HG03159 (cell line): Measurements from ENCODE around the gene ANTXR1.
"Not testable (repeated sequence)": the region's sequence is repeated elsewhere in the genome, so short reads cannot be mapped to it uniquely, and the experiment has no call there.

Source experiments
- ATAC-seq: cut with Tn5 transposase; IDR thresholded peaks from one replicate; pipeline ENCODE4 v1.9.1; 2021; ENCODE audit warnings: mild to moderate bottlenecking, moderate library complexity; ENCODE audit not compliant: unreplicated experiment

ANTXR1 gene

GRCh38 chr2:69223759-69224511, 211.0 kb downstream of the ANTXR1 start:
- no peak for ATAC-seq

DNA sequence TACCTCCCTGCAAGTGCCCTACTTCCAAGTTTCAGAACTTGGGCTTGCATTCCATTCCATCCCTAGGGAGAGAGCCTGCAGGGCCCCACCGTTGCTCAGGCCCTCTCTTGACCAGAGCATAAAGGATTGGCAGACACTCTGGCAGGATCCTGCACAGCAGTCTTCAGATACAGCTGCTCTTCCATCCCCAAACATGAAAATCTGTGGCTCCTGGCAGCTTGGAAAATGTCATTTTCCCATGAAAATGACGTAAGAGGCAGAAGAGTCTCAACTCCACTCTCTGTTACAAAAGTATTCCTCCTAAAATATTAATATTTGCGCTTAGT, 211.5 kb downstream of the ANTXR1 start:
- no peak for ATAC-seq

GRCh38 chr2:69225933-69226332, 213.0 kb downstream of the ANTXR1 start:
- no peak for ATAC-seq

GRCh38 chr2:69226903-69227302, 213.9 kb downstream of the ANTXR1 start:
- ATAC-seq = no peak

DNA sequence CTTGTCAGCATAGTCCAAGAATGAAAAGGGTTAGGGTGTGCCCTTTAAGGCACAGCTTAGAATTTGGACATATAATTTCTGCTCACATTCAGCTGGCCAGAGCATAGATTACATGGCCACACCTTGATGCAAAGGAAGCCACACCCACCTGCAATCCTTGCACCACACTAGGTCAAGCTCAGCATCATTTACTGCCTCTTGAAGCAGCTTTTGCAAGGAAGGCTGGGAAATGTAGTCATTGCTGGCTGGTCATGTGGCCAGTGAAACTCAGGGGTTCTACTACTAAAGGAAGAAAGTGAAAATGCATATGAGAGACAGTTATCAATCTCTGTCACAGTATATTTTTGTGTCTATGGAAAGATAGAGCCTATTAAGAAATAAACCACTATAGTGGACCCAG, 214.7 kb downstream of the ANTXR1 start:
- ATAC-seq = no peak

DNA sequence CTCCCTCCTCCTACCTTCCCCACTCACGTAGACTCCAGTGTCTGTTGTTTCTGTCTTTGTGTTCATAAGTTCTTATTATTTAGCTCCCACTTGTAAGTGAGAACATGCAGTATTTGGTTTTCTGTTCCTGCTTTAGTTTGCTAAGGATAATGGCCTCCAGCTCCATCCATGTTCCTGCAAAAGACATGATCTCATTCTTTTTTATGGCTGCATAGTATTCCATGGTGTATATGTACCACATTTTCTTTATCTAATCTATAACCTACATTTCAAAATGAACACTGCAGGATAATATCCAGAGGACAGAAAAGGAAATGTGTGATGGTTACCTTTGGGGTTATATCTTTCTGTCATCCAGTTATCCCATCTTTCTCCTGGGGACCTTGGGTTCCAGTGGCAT, 218.0 kb downstream of the ANTXR1 start:
- not testable (repeated sequence) for ATAC-seq

DNA sequence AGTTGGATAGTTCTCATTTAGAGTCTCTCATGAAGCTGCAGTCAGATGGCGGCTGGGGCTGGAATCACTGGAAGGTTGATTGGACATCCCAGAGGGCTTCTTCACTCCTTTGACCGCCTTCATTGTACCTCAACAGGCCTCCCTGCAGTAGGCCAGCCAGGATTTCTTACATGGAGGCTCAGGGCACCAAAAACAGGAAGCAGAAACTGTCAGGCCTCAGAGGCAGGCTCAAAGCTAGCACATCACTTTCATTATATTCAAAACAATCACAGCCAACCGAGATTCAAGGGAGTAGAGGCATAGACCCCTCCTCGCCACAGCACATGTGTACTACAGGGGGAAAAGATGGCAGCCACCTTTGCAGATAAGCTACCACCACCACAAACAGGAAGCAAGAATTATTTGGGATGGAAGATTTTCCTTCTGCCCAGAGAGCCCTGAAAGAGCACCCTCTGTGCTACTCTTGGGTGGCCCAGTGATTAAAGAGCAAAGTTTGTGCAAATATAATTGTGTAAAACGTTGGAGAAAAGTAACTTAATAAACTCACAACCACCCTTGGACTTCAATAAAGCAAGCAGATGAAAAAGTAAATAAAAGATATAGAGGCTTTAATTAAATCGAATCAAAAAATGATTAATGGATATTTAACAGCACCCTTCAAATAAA, 218.8 kb downstream of the ANTXR1 start:
- ATAC-seq = no peak

DNA sequence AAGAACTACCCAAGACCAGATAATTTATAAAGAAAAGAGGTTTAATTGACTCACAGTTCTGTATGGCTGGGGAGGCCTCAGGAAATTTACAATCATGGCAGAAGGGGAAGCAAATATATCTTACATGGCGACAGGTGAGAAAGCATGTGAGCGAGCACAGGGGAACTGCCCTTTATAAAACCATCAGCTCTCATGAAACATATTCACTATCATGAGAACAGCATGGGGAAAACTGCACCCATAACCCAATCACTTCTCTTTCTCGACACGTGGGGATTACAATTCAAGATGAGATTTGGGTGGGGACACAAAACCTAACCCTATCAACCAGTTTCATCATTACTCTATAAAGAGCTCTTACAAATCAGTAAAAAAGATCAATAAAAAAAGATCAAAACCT, 222.9 kb downstream of the ANTXR1 start:
- ATAC-seq = not testable (repeated sequence)

GRCh38 chr2:69237070-69237670, 224.2 kb downstream of the ANTXR1 start:
- no peak for ATAC-seq

DNA sequence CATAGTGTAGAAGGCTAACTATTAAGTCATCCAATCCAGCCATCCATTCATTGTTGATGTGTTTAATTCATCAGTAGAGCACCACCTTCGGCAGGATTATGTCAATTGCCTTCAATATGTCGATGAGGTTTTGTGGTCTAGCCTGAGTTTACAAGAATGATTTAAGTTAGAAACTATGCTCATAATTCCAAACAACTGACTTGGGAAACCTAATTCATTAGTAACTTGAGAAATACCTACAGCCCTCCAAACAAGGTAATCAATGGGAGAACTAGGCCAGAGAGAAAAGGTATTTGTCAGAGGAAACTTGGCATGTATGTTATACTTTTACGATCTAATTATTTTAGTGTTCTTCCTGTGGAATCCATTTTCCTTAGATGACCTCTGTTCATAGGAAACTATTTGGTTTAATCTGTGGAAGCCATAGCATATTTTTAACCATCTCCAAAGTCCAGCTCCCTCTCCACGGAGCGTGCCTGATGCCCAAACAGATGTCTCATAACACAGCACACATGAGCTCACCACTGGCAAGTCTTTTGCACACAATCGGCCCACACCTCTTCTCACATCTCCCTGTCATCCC, 225.6 kb downstream of the ANTXR1 start:
- ATAC-seq = no peak

- ATAC-seq = no peak
Measured at GRCh38 chr2:69241093-69241492, 228.1 kb downstream of the ANTXR1 start.

- ATAC-seq = no peak
Measured at GRCh38 chr2:69241664-69242514, 228.9 kb downstream of the ANTXR1 start.

GRCh38 chr2:69242651-69243051, 229.7 kb downstream of the ANTXR1 start:
- no peak for ATAC-seq

DNA sequence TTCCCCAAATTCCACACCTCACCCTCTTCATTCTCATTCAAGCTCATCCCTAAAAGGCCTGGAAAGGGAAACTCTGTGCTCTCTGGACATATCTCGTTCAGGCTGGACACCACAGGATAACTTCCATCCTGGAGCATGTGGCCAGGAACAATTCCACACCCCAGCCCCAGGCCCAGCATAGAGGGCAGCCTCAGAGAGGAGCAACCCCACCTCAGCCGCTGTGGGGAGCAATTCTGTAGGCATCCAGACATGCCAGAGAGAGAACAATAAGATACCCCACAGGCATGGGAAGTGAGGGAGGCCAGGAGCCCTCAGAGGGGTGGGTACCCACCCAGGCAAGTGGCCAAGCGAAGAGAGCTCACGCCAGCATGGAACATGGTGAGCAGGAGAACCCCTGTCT, 230.7 kb downstream of the ANTXR1 start:
- no peak for ATAC-seq

GRCh38 chr2:69244882-69245281, 231.9 kb downstream of the ANTXR1 start:
- ATAC-seq = no peak

DNA sequence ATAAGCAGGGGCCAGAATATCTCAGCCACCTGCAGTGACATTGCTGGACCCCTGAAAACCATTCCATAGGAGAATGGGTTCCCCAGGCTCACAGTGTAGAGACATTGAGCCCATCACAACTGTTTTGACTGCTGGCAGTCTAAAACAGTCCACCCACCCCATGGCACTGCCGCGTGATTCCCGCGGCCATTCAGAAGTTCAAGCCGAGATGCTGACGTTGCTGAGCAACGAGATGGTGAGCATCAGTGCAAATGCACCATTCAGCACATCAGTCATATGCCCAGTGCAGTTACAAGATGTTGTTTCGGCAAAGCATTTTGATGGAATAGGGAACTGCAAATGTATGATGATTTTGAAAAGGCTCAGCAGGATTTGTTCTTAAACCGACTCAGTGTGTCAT, 234.6 kb downstream of the ANTXR1 start:
- no peak for ATAC-seq

GRCh38 chr2:69248232-69248631, 235.3 kb downstream of the ANTXR1 start:
- no peak for ATAC-seq

DNA sequence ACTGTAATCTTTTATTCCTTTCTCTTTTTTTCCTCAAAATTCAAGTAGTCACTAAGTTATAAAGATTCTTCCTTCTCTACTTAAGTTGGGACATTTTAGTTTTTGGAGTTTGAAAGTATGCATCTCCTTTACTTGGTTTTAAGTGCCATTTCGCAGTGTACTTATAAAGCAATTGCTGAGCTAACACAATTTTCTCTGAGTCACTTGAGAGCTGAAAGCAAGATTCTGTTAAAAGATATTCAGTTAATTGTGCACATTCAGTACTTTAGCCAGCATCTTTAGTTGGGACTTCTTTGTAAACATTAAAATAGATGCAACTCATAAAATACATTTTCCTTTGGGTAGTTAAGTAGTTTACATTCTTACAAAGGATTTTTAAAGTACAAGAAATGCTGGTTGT, 238.0 kb downstream of the ANTXR1 start:
- no peak for ATAC-seq

DNA sequence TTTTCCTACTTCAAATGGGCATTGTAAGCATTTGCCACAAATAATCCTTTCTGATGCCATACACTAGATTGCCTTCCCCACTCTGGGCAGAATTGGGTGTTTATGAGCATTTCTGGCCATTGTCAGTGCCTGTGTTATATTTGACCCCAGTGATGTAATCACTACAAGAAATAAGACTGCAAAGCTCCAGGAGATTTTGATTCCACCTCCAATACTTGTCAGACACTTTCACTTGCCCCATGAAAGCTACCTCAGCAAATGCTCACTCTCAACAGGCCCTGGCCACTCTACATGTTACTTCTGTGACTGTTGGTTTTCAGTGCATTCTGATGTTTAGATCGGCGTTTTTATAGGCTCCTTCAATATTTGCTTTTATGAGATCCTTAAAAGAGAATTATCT, 239.0 kb downstream of the ANTXR1 start:
- no peak for ATAC-seq

DNA sequence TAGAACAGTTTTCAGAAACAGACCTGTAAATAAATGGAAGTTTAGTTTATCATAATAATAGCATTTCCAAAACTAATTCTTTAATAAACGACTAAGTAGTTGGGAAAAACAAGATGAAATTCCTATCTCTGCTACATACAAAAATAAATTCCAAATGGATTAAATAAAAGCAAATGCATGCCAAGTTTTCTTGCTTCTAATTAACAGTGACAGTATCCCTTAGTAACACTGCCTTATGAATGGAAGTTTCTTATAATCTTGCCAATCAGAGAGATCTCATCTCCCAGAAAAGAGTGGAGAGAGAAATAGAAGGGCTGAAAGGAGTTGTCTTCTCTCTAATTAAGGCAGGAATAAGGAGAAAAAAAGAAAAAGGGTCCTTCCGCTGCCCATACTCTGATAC, 240.1 kb downstream of the ANTXR1 start:
- no peak for ATAC-seq
